Right lobe of liver (tissue), 6 donors: ENCODE data around the gene BTF3. TPM values are rescaled to one million over a fixed set of nuclear protein-coding genes. Genes with fewer than 3 reads are reported as not detected.
A peak's percentile ranks its signal among the peaks of the same experiment; 100 is the strongest.

ENCODE experiments used
- ATAC-seq, 4 donors: fragments of 200-7000 bp; cut with Tn5 transposase; one replicate each; pipeline ENCODE4 v1.9.1; 2020; ENCODE audit warnings: mild to moderate bottlenecking in 4 of 4, moderate library complexity in 4 of 4
- DNase-seq, 3 donors: peaks; one replicate each; pipeline ENCODE4 v3.0.0-alpha.2; 2020
- H3K27ac ChIP-seq, 3 donors: fragments of 200-600 bp; one replicate each; pipeline ENCODE4 v1.8.0; 2022
- H3K27me3 ChIP-seq, 2 donors: fragments of 200-600 bp; one replicate each; pipeline ENCODE4 v1.8.0; 2022
- H3K36me3 ChIP-seq, 4 donors: fragments of 200-600 bp; sonication (generic) in 1 of 4; one replicate each; pipeline versions ENCODE4 v1.5.1 to v1.8.0; 2017 to 2022; ENCODE audit warnings: control low read depth in 1 of 4
- H3K4me1 ChIP-seq, 4 donors: fragments of 200-600 bp; sonication (generic) in 1 of 4; one replicate each; pipeline versions ENCODE4 v1.5.1 to v1.8.0; 2017 to 2022; ENCODE audit warnings: control low read depth in 1 of 4
- H3K4me3 ChIP-seq, 3 donors: fragments of 200-600 bp; one replicate each; pipeline ENCODE4 v1.8.0; 2022
- H3K9me3 ChIP-seq, 4 donors: fragments of 200-600 bp; sonication (generic) in 1 of 4; one replicate each; pipeline versions ENCODE4 v1.5.1 to v1.8.0; 2017 to 2022; ENCODE audit warnings: control low read depth in 1 of 4
- POLR2A ChIP-seq: fragments of 450-650 bp; IDR thresholded peaks from one replicate; pipeline ENCODE4 v1.6.1; 2017; ENCODE audit warnings: antibody characterized with exemption, mild to moderate bottlenecking
- WGBS: methylation state at CpG from one replicate; pipeline ENCODE4 v1.1.6; 2018; ENCODE audit warnings: low coverage, low lambda C conversion rate; ENCODE audit not compliant: insufficient coverage; ENCODE audit errors: missing lambda C conversion rate; 5-methylcytosine and 5-hydroxymethylcytosine counted together
- intact Hi-C, 2 donors: fragments of 100-400 bp; cut with DNase I; formaldehyde crosslinking; loops; one replicate each; pipeline versions ENCODE4 v1.11.2 to v1.14.1; 2022
- total RNA-seq, 6 experiments: library from RNA; depleted of rRNA in 2 of 6; stranded (reverse); fragments of >200 nt in 2 of 6; fragmentation: NEBNext Ultra II Directional in 3 of 6; extraction: Animal tissue kit (Norgen Biotek cat#: 25700) in 3 of 6; gene quantifications; one replicate each; pipeline versions ENCODE4 v1.1.0 to v1.2.4, GENCODE V29; 2016 to 2023
- TF ChIP-seq, protein P1 (sequence below), 4 donors: fragments of 200-600 bp in 3 of 4; fragments of 450-650 bp in 1 of 4; IDR thresholded peaks; one replicate each; pipeline versions ENCODE4 v1.5.1 to v1.8.0; 2016 to 2022; ENCODE audit warnings: antibody characterized with exemption in 4 of 4, mild to moderate bottlenecking in 2 of 4
- donor health status: DM: no; HTN: yes; CAD: no.
- donor health status: DM: no; HTN: no; CAD: no.
- donor health status: DM: no; HTN: no; CAD: no.
- donor health status: DM: no; HTN: yes; CAD: no.
- donor health status: DM: no; HTN: yes; CAD: no.

BTF3 gene
- total RNA-seq, 6 experiments from 2014 or later: 157 to 250 (median 198) TPM

DNA sequence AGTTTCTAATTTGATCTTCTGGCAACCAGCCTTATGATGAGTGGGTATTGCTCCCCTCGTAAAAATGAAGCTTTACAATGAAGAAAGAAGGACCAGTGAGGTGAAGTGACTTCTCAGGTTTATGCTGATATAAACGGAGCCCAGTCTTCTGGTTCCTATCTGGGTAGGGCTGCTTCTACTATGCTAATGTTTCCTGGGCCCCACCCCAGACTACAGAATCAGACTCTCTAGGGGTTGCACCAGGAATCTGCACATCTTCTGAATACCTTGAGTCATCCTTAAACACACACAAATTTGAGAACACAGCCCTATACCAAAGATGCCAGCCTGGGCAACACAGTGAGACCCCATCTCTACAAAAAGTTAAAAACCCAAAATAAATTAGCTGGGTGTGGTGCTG is 16.2 kb downstream of the BTF3 start:
- H3K4me1 ChIP-seq: no peaks in the 10 kb centered on the region
- H3K36me3 ChIP-seq: no peaks in the 10 kb centered on the region
- H3K4me3 ChIP-seq: no peak overlapping the region
- no peaks in the 10 kb centered on the region for H3K9me3 ChIP-seq
- TF ChIP-seq, protein P1, sequence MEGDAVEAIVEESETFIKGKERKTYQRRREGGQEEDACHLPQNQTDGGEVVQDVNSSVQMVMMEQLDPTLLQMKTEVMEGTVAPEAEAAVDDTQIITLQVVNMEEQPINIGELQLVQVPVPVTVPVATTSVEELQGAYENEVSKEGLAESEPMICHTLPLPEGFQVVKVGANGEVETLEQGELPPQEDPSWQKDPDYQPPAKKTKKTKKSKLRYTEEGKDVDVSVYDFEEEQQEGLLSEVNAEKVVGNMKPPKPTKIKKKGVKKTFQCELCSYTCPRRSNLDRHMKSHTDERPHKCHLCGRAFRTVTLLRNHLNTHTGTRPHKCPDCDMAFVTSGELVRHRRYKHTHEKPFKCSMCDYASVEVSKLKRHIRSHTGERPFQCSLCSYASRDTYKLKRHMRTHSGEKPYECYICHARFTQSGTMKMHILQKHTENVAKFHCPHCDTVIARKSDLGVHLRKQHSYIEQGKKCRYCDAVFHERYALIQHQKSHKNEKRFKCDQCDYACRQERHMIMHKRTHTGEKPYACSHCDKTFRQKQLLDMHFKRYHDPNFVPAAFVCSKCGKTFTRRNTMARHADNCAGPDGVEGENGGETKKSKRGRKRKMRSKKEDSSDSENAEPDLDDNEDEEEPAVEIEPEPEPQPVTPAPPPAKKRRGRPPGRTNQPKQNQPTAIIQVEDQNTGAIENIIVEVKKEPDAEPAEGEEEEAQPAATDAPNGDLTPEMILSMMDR (IDR thresholded peaks at IDR 0.05): no peak
- TF ChIP-seq POLR2A: no peak
- H3K27ac ChIP-seq: no peak overlapping the region
- DNase-seq: no peak
- no peak for ATAC-seq
- 57% methylated on average over 1 of the region's 2 CpGs for whole genome bisulfite sequencing
- intact Hi-C loops: no loop called here
- no peaks in the 10 kb centered on the region for H3K27me3 ChIP-seq

- Histone ChIP-seq H3K36me3 (no peaks in the 10 kb centered on the region), H3K27me3 (no peaks in the 10 kb centered on the region), H3K27ac (no peak overlapping the region), H3K4me1 (no peaks in the 10 kb centered on the region), H3K9me3 (no peaks in the 10 kb centered on the region), H3K4me3 (no peak overlapping the region)
- TF ChIP-seq, protein P1 (IDR thresholded peaks at IDR 0.05): no peak
- TF ChIP-seq POLR2A: no peak
- no peak for ATAC-seq
- no peak for DNase-seq
- intact Hi-C loops: no loop called here
- 54% methylated on average over 3 of the region's 4 CpGs for WGBS
Observed at GRCh38 chr5:73515232-73515631, 17.0 kb downstream of the BTF3 start.

DNA sequence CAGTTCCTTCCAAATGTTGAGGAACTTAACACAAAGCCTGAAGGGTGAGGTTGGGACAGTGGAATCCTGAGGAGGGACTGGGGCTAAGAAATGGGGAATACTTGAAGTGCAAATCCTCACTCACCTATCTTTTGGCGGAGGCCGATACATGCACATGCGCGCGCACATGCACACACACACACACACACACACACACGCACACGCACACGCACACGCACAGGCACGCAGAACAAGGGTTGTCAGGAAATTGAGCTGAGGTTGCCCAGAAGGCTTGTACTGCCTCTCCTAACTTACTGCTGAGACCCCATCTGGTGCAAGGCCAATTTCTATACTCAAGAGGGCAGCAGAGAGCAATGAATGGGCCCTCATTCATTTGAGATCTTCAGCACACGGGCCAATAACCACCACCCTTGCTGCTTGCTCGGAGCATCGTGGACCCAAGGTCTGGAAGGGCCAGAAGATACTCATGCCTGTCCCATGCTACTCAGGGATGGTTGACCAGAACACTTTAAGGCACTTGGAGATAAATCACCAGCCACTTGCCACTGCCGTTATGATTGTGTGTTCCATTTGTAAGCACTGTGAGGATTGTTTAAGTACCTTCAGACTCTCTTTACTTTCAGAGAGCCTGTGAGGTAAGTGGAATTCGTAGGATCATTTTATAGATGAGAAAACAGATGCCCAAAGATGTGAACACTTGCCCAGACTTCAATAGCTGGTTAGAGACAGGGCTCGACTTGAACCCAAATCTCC is 21.5 kb downstream of the BTF3 start:
- H3K4me1 ChIP-seq: no peaks in the 10 kb centered on the region
- H3K27me3 ChIP-seq: no peaks in the 10 kb centered on the region
- DNase-seq: peak in 1 of 3 donors; percentile 63
- H3K27ac ChIP-seq: no peak overlapping the region
- ATAC-seq: peak; percentile 99 to 100 (median 99)
- no peaks in the 10 kb centered on the region for H3K36me3 ChIP-seq
- TF ChIP-seq POLR2A: no peak
- TF ChIP-seq, protein P1 (IDR thresholded peaks at IDR 0.05): peak; percentile 58 to 69 (median 66)
- intact Hi-C loops: no loop called here
- 8% methylated on average over 11 of the region's 16 CpGs for WGBS
- no peak overlapping the region for H3K4me3 ChIP-seq
- no peaks in the 10 kb centered on the region for H3K9me3 ChIP-seq

DNA sequence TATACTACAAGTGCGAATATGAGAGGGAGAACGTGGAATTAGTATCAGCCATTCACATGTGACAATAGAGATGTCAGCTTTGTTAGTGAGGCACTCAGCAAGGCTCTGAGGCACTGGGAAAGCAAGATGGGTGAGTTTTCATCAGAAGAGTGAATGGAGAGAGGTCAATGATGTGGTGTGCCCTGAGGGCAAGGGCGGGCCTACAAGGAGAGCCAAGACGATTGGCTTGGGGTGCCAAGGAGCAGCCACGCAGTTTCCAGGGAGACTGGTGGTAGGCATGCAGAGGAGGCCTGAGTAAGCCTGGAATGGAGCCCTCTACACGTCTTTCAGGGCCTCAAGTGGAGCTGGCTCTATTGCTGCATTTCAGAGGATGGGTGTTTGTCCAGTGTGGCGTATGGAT is 24.7 kb downstream of the BTF3 start:
- H3K4me1 ChIP-seq: no peaks in the 10 kb centered on the region
- no peak overlapping the region for H3K27ac ChIP-seq
- 77% methylated on average over 6 of the region's 7 CpGs for WGBS
- DNase-seq (no peak), ATAC-seq (no peak)
- no peak for TF ChIP-seq POLR2A
- TF ChIP-seq, protein P1 (IDR thresholded peaks at IDR 0.05): no peak
- H3K9me3 ChIP-seq: no peaks in the 10 kb centered on the region
- H3K4me3 ChIP-seq: no peak overlapping the region
- no peaks in the 10 kb centered on the region for H3K27me3 ChIP-seq
- intact Hi-C loops: no loop called here
- no peaks in the 10 kb centered on the region for H3K36me3 ChIP-seq
